Inferior parietal cortex (tissue), 1 donor: ENCODE results near the gene HS1BP3.

Source experiments
- DNase-seq: peaks from one replicate; pipeline ENCODE4 v3.0.0-alpha.2; 2016; ENCODE audit errors: extremely low spot score

The HS1BP3 gene

GRCh38 chr2:20585710-20586594, 64.9 kb downstream of the HS1BP3 start:
- no peak for DNase-seq

DNA sequence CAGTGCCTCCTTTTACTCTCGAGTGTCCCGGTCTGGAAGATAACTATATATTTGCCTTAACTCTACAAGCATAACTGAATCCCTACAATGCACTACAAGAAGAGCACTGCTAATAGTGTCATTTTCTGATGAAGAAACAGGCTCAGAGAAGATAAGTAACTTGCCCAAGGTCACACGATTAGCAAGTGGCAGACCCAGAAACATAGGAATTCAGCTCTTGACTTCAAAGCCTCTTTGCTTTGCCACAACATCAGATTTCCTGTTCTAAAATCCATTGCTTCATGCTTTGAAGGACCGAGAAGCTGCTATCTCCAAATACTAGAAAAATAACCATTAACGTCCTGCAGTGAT, 65.6 kb downstream of the HS1BP3 start:
- DNase-seq = no peak

DNA sequence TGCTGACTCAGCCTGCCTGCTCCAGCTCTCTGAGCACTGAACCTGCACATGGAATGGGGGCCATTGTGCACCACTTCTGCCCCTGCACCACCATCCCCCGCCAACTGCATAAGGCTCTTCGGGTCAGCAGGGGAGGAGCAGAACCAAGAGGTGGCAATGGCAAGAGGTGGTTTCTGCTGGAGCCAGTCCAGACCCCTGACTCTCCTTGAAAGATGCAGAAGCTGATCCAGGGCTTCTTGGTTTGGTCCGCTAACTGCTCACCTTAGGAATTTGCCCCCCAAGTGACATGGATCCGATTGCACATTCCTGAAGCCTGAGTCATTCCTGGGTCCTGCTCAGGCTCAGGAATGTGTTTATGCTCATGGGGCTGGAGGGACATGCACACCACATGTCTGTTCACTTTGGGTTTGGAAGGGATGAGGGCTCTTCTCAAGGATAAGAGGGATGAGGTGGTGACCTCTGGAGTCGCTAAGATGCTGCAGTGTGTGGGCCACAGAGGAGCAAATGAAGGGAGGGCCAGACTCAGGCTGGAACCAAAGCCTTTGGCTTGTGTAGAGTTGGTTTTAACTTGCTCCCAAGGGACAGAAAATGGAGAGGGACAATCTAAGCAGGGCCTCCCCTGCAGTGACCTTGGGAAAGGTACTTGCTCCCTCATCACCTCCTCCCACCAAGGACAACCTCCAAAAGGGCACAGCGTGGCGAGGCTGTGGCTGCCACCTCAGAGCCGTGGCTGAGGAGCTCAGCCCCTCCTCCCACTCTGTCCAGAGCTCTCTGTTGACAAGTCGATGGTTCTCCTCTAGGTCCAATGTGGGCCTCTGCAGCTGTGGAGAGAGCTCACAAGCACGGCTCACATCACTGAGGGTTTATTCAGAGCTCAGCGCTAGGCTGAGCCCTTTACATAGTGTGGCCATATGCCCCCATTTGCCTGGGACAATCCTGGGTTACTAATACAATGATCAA, 66.2 kb downstream of the HS1BP3 start:
- DNase-seq = peak; percentile 62

DNA sequence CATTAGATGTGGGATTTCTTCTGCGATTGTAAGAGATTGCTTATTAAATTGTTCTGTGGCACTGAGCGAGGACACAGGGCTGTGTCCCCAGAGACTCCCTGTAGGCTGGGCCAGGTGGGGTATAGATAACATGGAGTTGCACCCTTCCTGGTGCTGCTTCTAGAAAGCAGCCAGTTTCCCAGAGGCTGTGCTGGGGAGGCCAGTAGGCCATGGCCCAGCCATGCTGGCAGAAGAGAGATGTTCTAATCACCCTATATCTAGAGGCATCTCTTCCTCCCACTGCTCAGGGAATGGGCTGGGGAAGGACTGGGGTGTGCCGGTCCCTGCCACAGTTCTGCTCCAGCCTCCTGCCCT, 66.9 kb downstream of the HS1BP3 start:
- no peak for DNase-seq

GRCh38 chr2:20583425-20583881, 67.4 kb downstream of the HS1BP3 start:
- DNase-seq = no peak

DNA sequence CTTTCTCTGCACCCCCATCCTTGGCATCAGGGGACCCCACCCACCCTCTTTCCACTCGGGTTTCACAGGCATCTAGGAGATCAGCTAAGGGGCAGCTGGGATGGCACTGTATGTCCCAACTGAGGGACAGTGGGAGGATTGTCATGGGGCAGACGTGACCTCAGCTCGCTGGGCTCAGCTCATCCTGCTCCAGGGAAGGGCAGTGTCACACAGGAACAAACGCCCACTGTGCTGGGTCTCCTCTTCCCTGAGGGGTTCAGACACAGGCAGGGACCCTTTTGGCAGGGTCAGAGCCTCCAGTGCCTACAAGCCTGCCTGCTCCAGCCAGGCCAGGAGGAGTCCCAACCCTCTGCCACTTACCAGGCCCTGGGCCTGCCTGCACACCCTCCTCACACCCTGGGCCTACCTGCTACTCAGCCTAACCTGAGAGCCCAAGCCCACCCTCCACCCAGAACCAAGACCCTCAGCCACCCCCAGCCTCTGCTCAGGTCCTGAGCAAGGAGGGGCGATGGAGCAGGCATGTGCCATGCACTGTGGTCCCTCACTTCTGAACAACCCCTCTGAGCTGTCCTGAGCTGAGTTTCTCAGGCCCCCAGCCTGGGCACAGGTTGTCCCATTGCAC, 68.2 kb downstream of the HS1BP3 start:
- DNase-seq = peak; percentile 71

- DNase-seq = no peak
Measured at GRCh38 chr2:20580690-20581437, 70.0 kb downstream of the HS1BP3 start.

- DNase-seq = peak; percentile 20
Measured at GRCh38 chr2:20579866-20580265, 71.0 kb downstream of the HS1BP3 start.

GRCh38 chr2:20578895-20579825, 71.7 kb downstream of the HS1BP3 start:
- DNase-seq = peak; percentile 81

GRCh38 chr2:20578266-20578894, 72.5 kb downstream of the HS1BP3 start:
- no peak for DNase-seq

- DNase-seq = no peak
Measured at GRCh38 chr2:20577495-20578235, 73.2 kb downstream of the HS1BP3 start.

DNA sequence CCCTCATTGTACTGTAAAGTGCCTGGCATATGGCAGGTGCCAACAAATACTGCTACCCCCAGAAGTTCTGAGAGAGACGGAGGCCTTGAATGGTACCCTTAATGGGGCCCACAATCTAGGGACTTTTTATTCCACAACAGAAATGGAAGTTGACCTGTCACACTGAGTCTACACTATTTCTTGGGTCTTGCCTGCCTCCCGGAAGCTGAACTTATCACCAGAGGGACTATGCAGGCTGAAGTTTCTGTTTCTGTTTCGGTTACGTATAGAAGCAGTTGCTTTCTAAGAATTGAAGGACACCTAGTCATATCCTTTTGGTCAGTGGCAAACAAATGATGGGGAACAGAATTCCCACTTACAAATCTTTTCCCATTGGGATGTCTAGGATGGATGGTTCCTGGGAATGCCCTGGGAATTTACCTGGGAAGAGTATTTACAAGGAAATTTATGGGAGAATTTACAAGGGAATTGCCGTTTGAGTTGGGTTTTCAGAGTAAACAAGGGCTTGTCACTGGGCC, 74.2 kb downstream of the HS1BP3 start:
- no peak for DNase-seq

GRCh38 chr2:20575935-20576597, 74.8 kb downstream of the HS1BP3 start:
- DNase-seq = no peak

- DNase-seq = no peak
Measured at GRCh38 chr2:20575414-20575813, 75.5 kb downstream of the HS1BP3 start.

DNA sequence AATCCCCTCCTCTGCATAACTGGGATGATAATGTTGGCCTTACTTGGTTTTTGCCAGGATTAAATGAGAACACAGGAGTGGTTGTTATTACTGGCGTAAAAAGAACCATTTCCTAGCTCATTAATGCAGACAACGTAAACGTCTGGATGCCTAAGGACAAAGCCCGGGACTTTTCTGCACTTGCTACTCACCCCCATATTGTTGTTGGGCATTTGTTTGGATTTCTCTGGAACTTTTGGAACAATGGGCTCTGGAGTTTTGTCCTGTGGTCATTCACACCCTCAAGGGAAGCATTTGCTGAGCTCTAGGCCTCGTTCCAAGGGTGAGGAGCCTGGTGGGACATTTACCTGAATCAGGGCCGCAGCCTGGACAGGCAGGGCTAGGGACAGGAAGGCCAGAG, 76.0 kb downstream of the HS1BP3 start:
- no peak for DNase-seq

GRCh38 chr2:20574423-20574911, 76.4 kb downstream of the HS1BP3 start:
- no peak for DNase-seq

- DNase-seq = peak; percentile 77
Measured at GRCh38 chr2:20573620-20574422, 77.1 kb downstream of the HS1BP3 start.
